Immature natural killer cell (primary cell): ENCODE data around the gene MANSC4. TPM values are rescaled to one million over a fixed set of nuclear protein-coding genes. Genes with fewer than 3 reads are reported as not detected.

Experiments used
- DNase-seq, 3 donors: peaks; one replicate each; pipeline ENCODE4 v3.0.0; 2022; ENCODE audit warnings: mixed read lengths in 1 of 3
- H3K27ac Mint-ChIP-seq, 6 donors: one replicate each; pipeline ENCODE4 v1.8.0; 2020; ENCODE audit warnings: mixed read lengths in 6 of 6, mild to moderate bottlenecking in 5 of 6, inconsistent platforms in 4 of 6, moderate library complexity in 3 of 6
- H3K27me3 Mint-ChIP-seq, 3 donors: one replicate each; pipeline ENCODE4 v1.8.0; 2020 to 2021; ENCODE audit warnings: low read depth in 3 of 3, mild to moderate bottlenecking in 3 of 3, mixed read lengths in 3 of 3, moderate library complexity in 3 of 3, inconsistent platforms in 1 of 3
- H3K36me3 Mint-ChIP-seq, 3 donors: one replicate each; pipeline ENCODE4 v1.8.0; 2020; ENCODE audit warnings: mixed read lengths in 3 of 3, inconsistent platforms in 2 of 3, mild to moderate bottlenecking in 2 of 3
- H3K4me1 Mint-ChIP-seq, 2 donors: one replicate each; pipeline ENCODE4 v1.8.0; 2020; ENCODE audit warnings: inconsistent platforms in 2 of 2, mild to moderate bottlenecking in 2 of 2, mixed read lengths in 2 of 2, moderate library complexity in 1 of 2
- H3K4me3 Mint-ChIP-seq, 5 donors: one replicate each; pipeline ENCODE4 v1.8.0; 2020; ENCODE audit warnings: mild to moderate bottlenecking in 5 of 5, mixed read lengths in 5 of 5, inconsistent platforms in 3 of 5, moderate library complexity in 3 of 5
- H3K9me3 Mint-ChIP-seq, 6 donors: one replicate each; pipeline ENCODE4 v1.8.0; 2020; ENCODE audit warnings: mild to moderate bottlenecking in 6 of 6, mixed read lengths in 6 of 6, inconsistent platforms in 4 of 6, moderate library complexity in 3 of 6
- polyA plus RNA-seq, 3 donors: library from polyadenylated mRNA; unstranded; fragments of 300-500 nt; fragmentation: Illumina TruSeq; gene quantifications; one replicate each; pipeline ENCODE4 v1.2.3, GENCODE V29; 2021

MANSC4 gene
- not detected for polyA plus RNA-seq

- H3K9me3 Mint-ChIP-seq: no peaks in the 10 kb centered on the region
- peaks cover 31 to 38% of the 10 kb centered on the region in 2 donors for H3K4me1 Mint-ChIP-seq
- peak; percentile 62 to 70 (median 66) for DNase-seq
- peak within 1 kb of the TSS; percentile 87 to 90 (median 89) for H3K4me3 Mint-ChIP-seq
- peak within 1 kb of the TSS; percentile 53 to 84 (median 75) for H3K27ac Mint-ChIP-seq
- peaks cover 0 to 7% (median 3%) of the 10 kb centered on the region in 3 donors for H3K27me3 Mint-ChIP-seq
- H3K36me3 Mint-ChIP-seq: peaks cover 0 to 4% (median 0%) of the 10 kb centered on the region in 3 donors
Observed at GRCh38 chr12:27779920-27780611, at the start of gene MANSC4, which contains the start of gene KLHL42. Gene MANSC4, minus strand, starts transcription at chr12:27780236. Its CDS starts 8,960 bp downstream, at chr12:27771276. Gene KLHL42, plus strand, starts transcription at chr12:27780233. Its CDS starts 98 bp downstream, at chr12:27780331.

GRCh38 chr12:27828196-27828595 lies 48.2 kb upstream of the MANSC4 start:
- no peaks in the 10 kb centered on the region for H3K36me3 Mint-ChIP-seq
- H3K4me1 Mint-ChIP-seq: no peaks in the 10 kb centered on the region
- peaks cover 0 to 5% (median 0%) of the 10 kb centered on the region in 3 donors for H3K27me3 Mint-ChIP-seq
- no peak overlapping the region for H3K27ac Mint-ChIP-seq
- no peak overlapping the region for H3K4me3 Mint-ChIP-seq
- no peaks in the 10 kb centered on the region for H3K9me3 Mint-ChIP-seq
- DNase-seq: no peak

- Mint-ChIP-seq H3K27me3 (peaks cover 0 to 3% (median 0%) of the 10 kb centered on the region in 3 donors), H3K4me1 (peaks cover 0 to 2% of the 10 kb centered on the region in 2 donors), H3K4me3 (no peak overlapping the region), H3K36me3 (no peaks in the 10 kb centered on the region), H3K27ac (no peak overlapping the region), H3K9me3 (no peaks in the 10 kb centered on the region)
- DNase-seq: no peak
Observed at GRCh38 chr12:27826076-27826475, 46.0 kb upstream of the MANSC4 start.

GRCh38 chr12:27824126-27824842 lies 44.2 kb upstream of the MANSC4 start:
- Mint-ChIP-seq H3K4me1 (peaks cover 0 to 2% of the 10 kb centered on the region in 2 donors), H3K9me3 (no peaks in the 10 kb centered on the region), H3K36me3 (no peaks in the 10 kb centered on the region), H3K27ac (no peak overlapping the region), H3K4me3 (no peak overlapping the region), H3K27me3 (peaks cover 2 to 5% (median 2%) of the 10 kb centered on the region in 3 donors)
- DNase-seq: no peak

- H3K4me1 Mint-ChIP-seq: peaks cover 0 to 2% of the 10 kb centered on the region in 2 donors
- H3K4me3 Mint-ChIP-seq: no peak overlapping the region
- no peak overlapping the region for H3K27ac Mint-ChIP-seq
- DNase-seq: no peak
- peaks cover 2 to 5% (median 5%) of the 10 kb centered on the region in 3 donors for H3K27me3 Mint-ChIP-seq
- H3K36me3 Mint-ChIP-seq: no peaks in the 10 kb centered on the region
- H3K9me3 Mint-ChIP-seq: no peaks in the 10 kb centered on the region
Observed at GRCh38 chr12:27823038-27823437, 43.0 kb upstream of the MANSC4 start.

- DNase-seq: peak in 1 of 3 donors; percentile 28
- Mint-ChIP-seq H3K4me1 (peaks cover 0 to 2% of the 10 kb centered on the region in 2 donors), H3K27ac (peak overlapping the region in 1 of 6 donors; percentile 62), H3K4me3 (peak overlapping the region in 1 of 5 donors; percentile 80), H3K9me3 (no peaks in the 10 kb centered on the region), H3K27me3 (peaks cover 2 to 9% (median 5%) of the 10 kb centered on the region in 3 donors), H3K36me3 (no peaks in the 10 kb centered on the region)
Observed at GRCh38 chr12:27822076-27822712, 42.2 kb upstream of the MANSC4 start.

- no peak overlapping the region for H3K27ac Mint-ChIP-seq
- DNase-seq: peak; percentile 18 to 36 (median 25)
- peaks cover 2 to 9% (median 5%) of the 10 kb centered on the region in 3 donors for H3K27me3 Mint-ChIP-seq
- peak overlapping the region in 2 of 5 donors; percentile 19 to 80 for H3K4me3 Mint-ChIP-seq
- peaks cover 0 to 2% of the 10 kb centered on the region in 2 donors for H3K4me1 Mint-ChIP-seq
- H3K9me3 Mint-ChIP-seq: no peaks in the 10 kb centered on the region
- no peaks in the 10 kb centered on the region for H3K36me3 Mint-ChIP-seq
Observed at GRCh38 chr12:27821259-27821973, 41.4 kb upstream of the MANSC4 start.

- Mint-ChIP-seq H3K27me3 (peaks cover 2 to 8% (median 5%) of the 10 kb centered on the region in 3 donors), H3K9me3 (no peaks in the 10 kb centered on the region), H3K36me3 (no peaks in the 10 kb centered on the region), H3K4me1 (peaks cover 0 to 2% of the 10 kb centered on the region in 2 donors), H3K4me3 (no peak overlapping the region), H3K27ac (no peak overlapping the region)
- DNase-seq: no peak
Observed at GRCh38 chr12:27820564-27820963, 40.5 kb upstream of the MANSC4 start.

GRCh38 chr12:27818401-27818918 lies 38.4 kb upstream of the MANSC4 start:
- DNase-seq: no peak
- no peak overlapping the region for H3K4me3 Mint-ChIP-seq
- H3K36me3 Mint-ChIP-seq: no peaks in the 10 kb centered on the region
- H3K4me1 Mint-ChIP-seq: peaks cover 0 to 2% of the 10 kb centered on the region in 2 donors
- no peak overlapping the region for H3K27ac Mint-ChIP-seq
- H3K27me3 Mint-ChIP-seq: peaks cover 2 to 6% (median 5%) of the 10 kb centered on the region in 3 donors
- H3K9me3 Mint-ChIP-seq: no peaks in the 10 kb centered on the region

- no peaks in the 10 kb centered on the region for H3K9me3 Mint-ChIP-seq
- no peak for DNase-seq
- no peak overlapping the region for H3K4me3 Mint-ChIP-seq
- no peak overlapping the region for H3K27ac Mint-ChIP-seq
- H3K4me1 Mint-ChIP-seq: peaks cover 0 to 2% of the 10 kb centered on the region in 2 donors
- H3K36me3 Mint-ChIP-seq: no peaks in the 10 kb centered on the region
- H3K27me3 Mint-ChIP-seq: peaks cover 2 to 7% (median 6%) of the 10 kb centered on the region in 3 donors
Observed at GRCh38 chr12:27817766-27818165, 37.7 kb upstream of the MANSC4 start.

- Mint-ChIP-seq H3K27me3 (peaks cover 0 to 9% (median 4%) of the 10 kb centered on the region in 3 donors), H3K9me3 (no peaks in the 10 kb centered on the region), H3K27ac (no peak overlapping the region), H3K36me3 (no peaks in the 10 kb centered on the region), H3K4me1 (no peaks in the 10 kb centered on the region), H3K4me3 (no peak overlapping the region)
- DNase-seq: no peak
Observed at GRCh38 chr12:27814851-27815591, 35.0 kb upstream of the MANSC4 start.

- Mint-ChIP-seq H3K27ac (no peak overlapping the region), H3K9me3 (no peaks in the 10 kb centered on the region), H3K27me3 (peaks cover 0 to 9% (median 3%) of the 10 kb centered on the region in 3 donors), H3K4me3 (no peak overlapping the region), H3K36me3 (no peaks in the 10 kb centered on the region), H3K4me1 (no peaks in the 10 kb centered on the region)
- no peak for DNase-seq
Observed at GRCh38 chr12:27814411-27814810, 34.4 kb upstream of the MANSC4 start.
